GM19397 (cell line): Measurements from ENCODE around the gene DPEP1.
A peak's percentile ranks its signal among the peaks of the same experiment; 100 is the strongest.

Experiments used
- ATAC-seq: cut with Tn5 transposase; IDR thresholded peaks from one replicate; pipeline ENCODE4 v1.9.1; 2021; ENCODE audit warnings: mild to moderate bottlenecking, moderate library complexity; ENCODE audit not compliant: unreplicated experiment

The DPEP1 gene

GRCh38 chr16:89678258-89678657 lies 64.8 kb downstream of the DPEP1 start:
- no peak for ATAC-seq

GRCh38 chr16:89685916-89686315 lies 72.5 kb downstream of the DPEP1 start:
- no peak for ATAC-seq

- peak; percentile 77 for ATAC-seq
These were observed 73.2 kb downstream of the DPEP1 start, which contains the start of gene CDK10 for GRCh38 chr16:89686520-89687091. Gene CDK10 (plus strand): TSS chr16:89686689. CDS start chr16:89686711, 22 bp downstream.

- peak; percentile 55 for ATAC-seq
These were observed 73.9 kb downstream of the DPEP1 start for GRCh38 chr16:89687092-89687940.
